ENCODE data around the gene GLRA3. TPM values are rescaled to one million over a fixed set of nuclear protein-coding genes. Genes with fewer than 3 reads are reported as not detected.

Gene GLRA3
- polyA plus RNA-seq, 3 donors from 2014 or later: not detected

Other genes starting within 250 kb of the GLRA3 start
- gene ADAM29, start 89.1 kb upstream of the GLRA3 start, polyA plus RNA-seq: not detected